Medulla oblongata (tissue), 1 donor: ENCODE data around the gene PCDHA1.

Experiments
- DNase-seq: peaks from one replicate; pipeline ENCODE4 v3.0.0-alpha.2; 2015; ENCODE audit errors: extremely low spot score

PCDHA1 gene

GRCh38 chr5:141042555-141042954 lies 256.6 kb downstream of the PCDHA1 start:
- no peak for DNase-seq

GRCh38 chr5:141050622-141051520 lies 264.9 kb downstream of the PCDHA1 start, which contains the start of gene PCDHB1:
Gene PCDHB1, plus strand, starts transcription at chr5:141051374. Its CDS starts 97 bp downstream, at chr5:141051471.
- DNase-seq, result no peak

- DNase-seq, result no peak
Measured at GRCh38 chr5:141051521-141051866, 265.6 kb downstream of the PCDHA1 start.
